ENCODE results near the gene KATNB1. TPM values are rescaled to one million over a fixed set of nuclear protein-coding genes. Genes with fewer than 3 reads are reported as not detected.
A peak's percentile ranks its signal among the peaks of the same experiment; 100 is the strongest.

Gene KATNB1
- total RNA-seq, 1 experiment from 2014 or later, result 37.7 TPM

DNA sequence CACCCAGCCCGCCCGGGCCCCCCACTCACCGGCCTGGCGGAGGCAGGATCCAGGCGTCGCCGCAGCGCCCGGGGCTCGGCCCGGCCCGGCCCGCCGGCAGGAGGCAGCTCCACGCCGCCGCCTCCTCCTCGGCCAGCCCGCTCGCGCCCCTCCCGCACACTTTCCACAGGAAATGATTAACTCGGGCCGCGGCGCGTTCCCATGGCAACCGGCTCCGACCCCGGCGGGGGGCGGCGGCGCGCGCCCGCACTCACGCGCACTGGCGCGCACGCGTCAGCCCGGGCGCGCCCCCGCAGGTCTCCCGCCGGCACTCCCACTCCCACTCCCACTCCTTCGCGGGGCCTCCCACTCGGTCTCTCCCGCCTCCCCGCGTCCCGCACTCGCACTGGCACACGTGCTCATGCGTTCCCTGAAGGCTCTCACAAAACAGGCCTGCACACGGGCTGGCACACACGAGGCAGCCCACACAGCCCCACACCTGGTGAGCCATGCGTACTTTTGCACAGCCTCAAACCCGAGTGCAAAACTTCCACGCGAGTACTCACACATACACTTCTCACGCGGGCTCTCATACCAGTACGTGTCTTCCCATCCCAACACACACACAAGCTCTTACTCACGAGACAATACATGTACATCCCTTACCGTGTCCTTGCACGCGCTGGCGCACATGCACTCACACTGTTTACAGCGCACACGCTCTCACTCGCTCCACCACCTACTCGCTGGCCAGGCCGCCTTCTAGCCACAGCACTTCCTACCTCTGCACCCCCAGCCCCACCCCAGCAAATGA is 67.0 kb downstream of the KATNB1 start, which contains the start of gene KIFC3:
KIFC3 (minus strand) TSS at position 151 of the 793 bp plus-strand sequence. CDS start 4,248 bp downstream, outside the sequence.
- no peaks in the 10 kb centered on the region for H3K9me2 ChIP-seq (replicated peaks; ENCODE audit: low read length)
- peak within 1 kb of the TSS; percentile 82 for H3K9ac ChIP-seq (ENCODE audit: low read length)
- no peaks in the 10 kb centered on the region for H4K20me1 ChIP-seq (ENCODE audit: low read length)
- H3K79me2 ChIP-seq (ENCODE audit: low read length), result peaks cover 20% of the 10 kb centered on the region
- CTCF ChIA-PET, result interaction anchor here (0.6 kb wide), 1 partner anchor 197 kb away, joined by 4 read pairs; no protein-coding TSS in a partner anchor
- no peaks in the 10 kb centered on the region for H3F3A ChIP-seq (ENCODE audit: low read length, unreplicated experiment)
- no peaks in the 10 kb centered on the region for H3K9me3 ChIP-seq (ENCODE audit: low read length)
- no peaks in the 10 kb centered on the region for H3K27me3 ChIP-seq (ENCODE audit: low read length)
- ATAC-seq (peak; percentile 56), DNase-seq (peak; percentile 68)
- H3K4me3 ChIP-seq (ENCODE audit: low read length), result peak within 1 kb of the TSS; percentile 81
- H3K4me1 ChIP-seq (ENCODE audit: insufficient read depth, low read length), result peaks cover 46% of the 10 kb centered on the region
- peak within 1 kb of the TSS; percentile 100 for H3K4me2 ChIP-seq (ENCODE audit: low read length)
- H3K36me3 ChIP-seq (ENCODE audit: low read depth, low read length), result no peaks in the 10 kb centered on the region
- intact Hi-C loops (cut with micrococcal nuclease), result loop anchor here (10.0 kb wide), 1 partner anchor 202 kb away; the partner anchor contains the start of genes USB1 and ZNF319
- POLR2A ChIA-PET (ENCODE audit: unreplicated experiment), result no interaction called here
- TF ChIP-seq EZH2 (IDR thresholded peaks at IDR 0.05; ENCODE audit: low read length, unreplicated experiment) (no peak), EZH2phosphoT487 (IDR thresholded peaks at IDR 0.05; ENCODE audit: borderline replicate concordance, low read length) (no peak)
- no TSS peak for BruUV-seq (replicated peaks)
- peak within 1 kb of the TSS; percentile 80 for H2AFZ ChIP-seq (ENCODE audit: low read length)
- peak within 1 kb of the TSS; percentile 54 for H3K27ac ChIP-seq (ENCODE audit: low read length)

DNA sequence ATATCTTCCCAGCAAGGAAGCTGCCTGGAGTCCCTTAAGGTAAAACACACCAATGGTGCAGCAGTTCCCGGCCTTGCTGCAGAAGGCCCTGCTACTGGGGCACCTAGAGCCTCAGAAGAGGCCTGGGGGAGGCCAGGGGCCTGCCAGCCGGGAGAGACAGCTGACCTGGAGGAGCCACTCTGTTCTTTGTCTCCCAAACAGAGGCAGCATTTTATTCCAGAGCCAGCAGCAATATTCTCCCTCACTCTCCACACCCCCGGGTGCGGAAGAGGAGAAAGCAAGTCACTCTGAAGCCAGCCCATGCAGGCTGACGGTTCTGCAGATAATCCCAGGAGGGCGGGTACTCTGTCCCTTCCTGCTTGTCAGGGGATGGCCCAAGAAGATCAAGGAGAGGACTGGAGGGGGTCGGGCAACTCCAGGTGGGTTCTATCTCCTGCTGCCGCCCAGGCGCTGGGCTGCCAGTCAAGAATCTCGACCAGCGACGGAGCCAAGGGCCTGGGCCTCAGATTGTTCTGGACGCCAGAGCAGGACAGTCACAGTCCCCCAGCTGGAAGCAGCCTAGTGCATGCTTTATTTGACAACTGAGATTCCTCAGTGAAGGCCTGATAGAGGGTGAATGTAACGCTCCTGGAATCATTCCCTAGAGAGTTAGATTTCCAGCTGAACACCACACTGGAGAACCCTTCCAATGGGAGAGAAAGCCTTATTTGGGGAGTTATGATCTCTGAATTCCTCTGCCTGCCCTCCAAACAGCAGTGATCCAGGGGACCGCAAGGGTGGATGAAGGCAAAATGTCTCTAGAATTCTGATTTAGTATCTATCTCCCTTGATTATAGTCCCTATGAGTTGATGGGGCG is 67.8 kb downstream of the KATNB1 start:
- no peak overlapping the region for H2AFZ ChIP-seq (ENCODE audit: low read length)
- no peaks in the 10 kb centered on the region for H3K9me3 ChIP-seq (ENCODE audit: low read length)
- CTCF ChIA-PET, result no interaction called here
- no peaks in the 10 kb centered on the region for H3F3A ChIP-seq (ENCODE audit: low read length, unreplicated experiment)
- H3K9me2 ChIP-seq (replicated peaks; ENCODE audit: low read length), result no peaks in the 10 kb centered on the region
- H3K4me1 ChIP-seq (ENCODE audit: insufficient read depth, low read length), result peaks cover 42% of the 10 kb centered on the region
- no peak overlapping the region for H3K4me2 ChIP-seq (ENCODE audit: low read length)
- POLR2A ChIA-PET (ENCODE audit: unreplicated experiment), result no interaction called here
- H3K27me3 ChIP-seq (ENCODE audit: low read length), result no peaks in the 10 kb centered on the region
- no peak overlapping the region for H3K4me3 ChIP-seq (ENCODE audit: low read length)
- H3K79me2 ChIP-seq (ENCODE audit: low read length), result peaks cover 20% of the 10 kb centered on the region
- TF ChIP-seq, protein P1, sequence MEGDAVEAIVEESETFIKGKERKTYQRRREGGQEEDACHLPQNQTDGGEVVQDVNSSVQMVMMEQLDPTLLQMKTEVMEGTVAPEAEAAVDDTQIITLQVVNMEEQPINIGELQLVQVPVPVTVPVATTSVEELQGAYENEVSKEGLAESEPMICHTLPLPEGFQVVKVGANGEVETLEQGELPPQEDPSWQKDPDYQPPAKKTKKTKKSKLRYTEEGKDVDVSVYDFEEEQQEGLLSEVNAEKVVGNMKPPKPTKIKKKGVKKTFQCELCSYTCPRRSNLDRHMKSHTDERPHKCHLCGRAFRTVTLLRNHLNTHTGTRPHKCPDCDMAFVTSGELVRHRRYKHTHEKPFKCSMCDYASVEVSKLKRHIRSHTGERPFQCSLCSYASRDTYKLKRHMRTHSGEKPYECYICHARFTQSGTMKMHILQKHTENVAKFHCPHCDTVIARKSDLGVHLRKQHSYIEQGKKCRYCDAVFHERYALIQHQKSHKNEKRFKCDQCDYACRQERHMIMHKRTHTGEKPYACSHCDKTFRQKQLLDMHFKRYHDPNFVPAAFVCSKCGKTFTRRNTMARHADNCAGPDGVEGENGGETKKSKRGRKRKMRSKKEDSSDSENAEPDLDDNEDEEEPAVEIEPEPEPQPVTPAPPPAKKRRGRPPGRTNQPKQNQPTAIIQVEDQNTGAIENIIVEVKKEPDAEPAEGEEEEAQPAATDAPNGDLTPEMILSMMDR (conservative IDR thresholded peaks at IDR 0.05; ENCODE audit: low read depth, low read length), result no peak
- TF ChIP-seq EZH2 (IDR thresholded peaks at IDR 0.05; ENCODE audit: low read length, unreplicated experiment), result no peak
- no TSS peak for BruUV-seq (replicated peaks)
- no peaks in the 10 kb centered on the region for H3K36me3 ChIP-seq (ENCODE audit: low read depth, low read length)
- ATAC-seq (no peak), DNase-seq (no peak)
- no peaks in the 10 kb centered on the region for H4K20me1 ChIP-seq (ENCODE audit: low read length)
- no peak overlapping the region for H3K27ac ChIP-seq (ENCODE audit: low read length)
- H3K9ac ChIP-seq (ENCODE audit: low read length), result no peak overlapping the region
- intact Hi-C loops (cut with micrococcal nuclease), result loop anchor here (10.0 kb wide), 1 partner anchor 201 kb away; the partner anchor contains the start of genes USB1 and ZNF319

GRCh38 chr16:57804111-57804837 is 68.7 kb downstream of the KATNB1 start:
- H3F3A ChIP-seq (ENCODE audit: low read length, unreplicated experiment), result no peaks in the 10 kb centered on the region
- intact Hi-C loops (cut with micrococcal nuclease), result loop anchor here (10.0 kb wide), 1 partner anchor 201 kb away; the partner anchor contains the start of genes USB1 and ZNF319
- CTCF ChIA-PET, result no interaction called here
- POLR2A ChIA-PET (ENCODE audit: unreplicated experiment), result no interaction called here
- H4K20me1 ChIP-seq (ENCODE audit: low read length), result no peaks in the 10 kb centered on the region
- no peak overlapping the region for H3K4me2 ChIP-seq (ENCODE audit: low read length)
- no peak overlapping the region for H3K27ac ChIP-seq (ENCODE audit: low read length)
- ATAC-seq (no peak), DNase-seq (no peak)
- no peaks in the 10 kb centered on the region for H3K9me2 ChIP-seq (replicated peaks; ENCODE audit: low read length)
- H3K27me3 ChIP-seq (ENCODE audit: low read length), result no peaks in the 10 kb centered on the region
- peaks cover 20% of the 10 kb centered on the region for H3K79me2 ChIP-seq (ENCODE audit: low read length)
- H3K4me3 ChIP-seq (ENCODE audit: low read length), result no peak overlapping the region
- H2AFZ ChIP-seq (ENCODE audit: low read length), result no peak overlapping the region
- H3K36me3 ChIP-seq (ENCODE audit: low read depth, low read length), result no peaks in the 10 kb centered on the region
- H3K4me1 ChIP-seq (ENCODE audit: insufficient read depth, low read length), result peaks cover 46% of the 10 kb centered on the region
- no peaks in the 10 kb centered on the region for H3K9me3 ChIP-seq (ENCODE audit: low read length)
- TF ChIP-seq EZH2 (IDR thresholded peaks at IDR 0.05; ENCODE audit: low read length, unreplicated experiment) (no peak), EZH2phosphoT487 (IDR thresholded peaks at IDR 0.05; ENCODE audit: borderline replicate concordance, low read length) (no peak)
- TF ChIP-seq, protein P1 (conservative IDR thresholded peaks at IDR 0.05; ENCODE audit: low read depth, low read length), result no peak
- no peak overlapping the region for H3K9ac ChIP-seq (ENCODE audit: low read length)
- no TSS peak for BruUV-seq (replicated peaks)
